HepG2 (cell line): ENCODE data around the gene PRM3. TPM values are rescaled to one million over a fixed set of nuclear protein-coding genes. Genes with fewer than 3 reads are reported as not detected.

Experiments used
- BORCS8-MEF2B ChIP-seq: sonication (generic); formaldehyde crosslinking; IDR thresholded peaks from 2 replicates; pipeline ENCODE4 v1.8.0; 2022; ENCODE audit warnings: mild to moderate bottlenecking, missing genetic modification reagents
- EZH2 ChIP-seq: conservative IDR thresholded peaks from 2 replicates; pipeline ENCODE4 v1.6.1; 2012; ENCODE audit warnings: mild to moderate bottlenecking, low read depth, low read length, moderate library complexity
- HOXA3 ChIP-seq: sonication (generic); formaldehyde crosslinking; IDR thresholded peaks from 2 replicates; pipeline ENCODE4 v1.5.0; 2020; ENCODE audit warnings: missing genetic modification reagents
- KMT2A ChIP-seq: sonication (generic); formaldehyde crosslinking; IDR thresholded peaks from 2 replicates; pipeline ENCODE4 v1.4.0; 2020; ENCODE audit warnings: missing genetic modification reagents
- POLR2G ChIP-seq: fragments of 200-400 bp; formaldehyde crosslinking; IDR thresholded peaks from 2 replicates; pipeline ENCODE4 v1.6.1; 2018; ENCODE audit warnings: mild to moderate bottlenecking, low read depth, low read length, moderate library complexity
- ZNF431 ChIP-seq: sonication (generic); formaldehyde crosslinking; IDR thresholded peaks from 2 replicates; pipeline ENCODE4 v1.9.0; 2022; ENCODE audit warnings: missing genetic modification reagents, low read depth, mild to moderate bottlenecking, borderline replicate concordance
- ZNF468 ChIP-seq: sonication (generic); formaldehyde crosslinking; IDR thresholded peaks from 2 replicates; pipeline ENCODE4 v1.8.0; 2022; ENCODE audit warnings: mild to moderate bottlenecking, moderate library complexity, missing genetic modification reagents
- ZNF724P ChIP-seq: sonication (generic); formaldehyde crosslinking; IDR thresholded peaks from 2 replicates; pipeline ENCODE4 v1.8.0; 2022; ENCODE audit warnings: missing genetic modification reagents, borderline replicate concordance
- polyA plus RNA-seq, 8 experiments: library from polyadenylated mRNA; depleted of rRNA in 3 of 8; stranded (reverse) in 7 of 8; unstranded in 1 of 8; fragments of >200 nt; fragmentation: Illumina TruSeq in 4 of 8; extraction: Trizol in 4 of 8; gene quantifications; 2 replicates each; pipeline versions ENCODE4 v1.2.1 to v1.2.3, GENCODE V29; 2011 to 2016; ENCODE audit warnings: low read depth in 4 of 8, missing spikeins in 1 of 8, mixed read lengths in 1 of 8; ENCODE audit not compliant: insufficient read depth in 1 of 8
- total RNA-seq, 5 experiments: library from RNA; depleted of rRNA; stranded (reverse); fragments of >200 nt; fragmentation: Illumina TruSeq; extraction: Trizol; gene quantifications; 2 replicates each; pipeline ENCODE4 v1.2.3, GENCODE V29; 2016; ENCODE audit warnings: low read depth in 1 of 5
- TF ChIP-seq, protein P1 (sequence below): sonication (generic); formaldehyde crosslinking; IDR thresholded peaks from 2 replicates; pipeline ENCODE4 v1.5.1; 2020; ENCODE audit warnings: mild to moderate bottlenecking, missing genetic modification reagents, moderate library complexity
- TF ChIP-seq, protein P2 (sequence below): sonication (generic); formaldehyde crosslinking; IDR thresholded peaks from 2 replicates; pipeline ENCODE4 v1.5.0; 2020; ENCODE audit warnings: mild to moderate bottlenecking, missing genetic modification reagents
- TF ChIP-seq, protein P3 (sequence below): sonication (generic); formaldehyde crosslinking; conservative IDR thresholded peaks from 2 replicates; pipeline ENCODE4 v1.8.0; 2022; ENCODE audit warnings: missing genetic modification reagents
- TF ChIP-seq, protein P4 (sequence below), 2 experiments: sonication (generic) in 1 of 2; formaldehyde crosslinking in 1 of 2; IDR thresholded peaks; 2 replicates each; pipeline versions ENCODE4 v1.5.1 to v1.6.1; 2011 to 2020; ENCODE audit warnings: borderline replicate concordance in 1 of 2, low read depth in 1 of 2, low read length in 1 of 2, mild to moderate bottlenecking in 1 of 2, missing genetic modification reagents in 1 of 2, moderate library complexity in 1 of 2
- TF ChIP-seq, protein P5 (sequence below): IDR thresholded peaks from 2 replicates; pipeline ENCODE4 v1.6.1; 2016; ENCODE audit warnings: low read depth, borderline replicate concordance
- TF ChIP-seq, protein P6 (sequence below): sonication (generic); formaldehyde crosslinking; IDR thresholded peaks from 2 replicates; pipeline ENCODE4 v1.4.0; 2020; ENCODE audit warnings: missing genetic modification reagents

The PRM3 gene
- total and polyA plus RNA-seq, 2 of the 13 experiments (the other 11 are each of a cell fraction or from before 2014, with no cell fraction given): not detected

DNA sequence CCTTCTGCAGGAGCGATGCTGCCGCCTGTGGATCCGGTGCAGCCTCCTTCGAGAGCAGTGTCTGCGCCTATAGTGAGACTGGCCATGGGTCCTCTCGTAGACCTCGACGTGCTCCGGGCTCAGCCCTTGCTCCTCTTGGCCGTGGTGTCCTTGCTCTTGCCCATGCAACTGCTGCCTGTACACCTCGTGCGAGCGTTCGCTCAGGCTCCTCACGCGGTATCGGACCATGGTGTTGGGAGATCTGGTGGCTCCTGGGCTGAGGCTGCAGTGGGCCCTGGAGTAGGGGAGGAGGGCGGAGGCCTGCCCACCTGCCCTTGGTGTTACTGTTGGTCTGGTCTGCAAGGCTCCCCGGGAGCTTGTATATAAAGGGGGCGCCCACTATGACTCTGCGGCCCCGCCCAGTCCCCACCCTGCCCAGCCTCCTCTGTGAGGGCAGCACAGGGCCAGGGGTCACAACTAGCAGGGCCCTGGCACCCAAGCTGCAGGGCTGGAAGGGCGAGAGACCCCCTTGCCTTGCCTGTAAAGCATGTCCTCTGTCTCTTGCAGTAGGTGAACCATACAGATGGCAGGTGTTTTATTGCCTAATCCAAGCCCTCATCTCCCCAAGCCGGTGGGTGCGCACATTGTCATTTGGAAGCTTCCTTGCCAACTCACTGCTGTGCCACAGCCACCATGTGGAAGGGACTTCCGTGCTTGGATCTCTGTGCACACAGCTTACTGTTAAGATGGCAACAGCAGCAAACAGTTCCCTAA lies 2.9 kb upstream of the PRM3 start, which contains the start of gene PRM2 (continued):
- TF ChIP-seq, protein P1, sequence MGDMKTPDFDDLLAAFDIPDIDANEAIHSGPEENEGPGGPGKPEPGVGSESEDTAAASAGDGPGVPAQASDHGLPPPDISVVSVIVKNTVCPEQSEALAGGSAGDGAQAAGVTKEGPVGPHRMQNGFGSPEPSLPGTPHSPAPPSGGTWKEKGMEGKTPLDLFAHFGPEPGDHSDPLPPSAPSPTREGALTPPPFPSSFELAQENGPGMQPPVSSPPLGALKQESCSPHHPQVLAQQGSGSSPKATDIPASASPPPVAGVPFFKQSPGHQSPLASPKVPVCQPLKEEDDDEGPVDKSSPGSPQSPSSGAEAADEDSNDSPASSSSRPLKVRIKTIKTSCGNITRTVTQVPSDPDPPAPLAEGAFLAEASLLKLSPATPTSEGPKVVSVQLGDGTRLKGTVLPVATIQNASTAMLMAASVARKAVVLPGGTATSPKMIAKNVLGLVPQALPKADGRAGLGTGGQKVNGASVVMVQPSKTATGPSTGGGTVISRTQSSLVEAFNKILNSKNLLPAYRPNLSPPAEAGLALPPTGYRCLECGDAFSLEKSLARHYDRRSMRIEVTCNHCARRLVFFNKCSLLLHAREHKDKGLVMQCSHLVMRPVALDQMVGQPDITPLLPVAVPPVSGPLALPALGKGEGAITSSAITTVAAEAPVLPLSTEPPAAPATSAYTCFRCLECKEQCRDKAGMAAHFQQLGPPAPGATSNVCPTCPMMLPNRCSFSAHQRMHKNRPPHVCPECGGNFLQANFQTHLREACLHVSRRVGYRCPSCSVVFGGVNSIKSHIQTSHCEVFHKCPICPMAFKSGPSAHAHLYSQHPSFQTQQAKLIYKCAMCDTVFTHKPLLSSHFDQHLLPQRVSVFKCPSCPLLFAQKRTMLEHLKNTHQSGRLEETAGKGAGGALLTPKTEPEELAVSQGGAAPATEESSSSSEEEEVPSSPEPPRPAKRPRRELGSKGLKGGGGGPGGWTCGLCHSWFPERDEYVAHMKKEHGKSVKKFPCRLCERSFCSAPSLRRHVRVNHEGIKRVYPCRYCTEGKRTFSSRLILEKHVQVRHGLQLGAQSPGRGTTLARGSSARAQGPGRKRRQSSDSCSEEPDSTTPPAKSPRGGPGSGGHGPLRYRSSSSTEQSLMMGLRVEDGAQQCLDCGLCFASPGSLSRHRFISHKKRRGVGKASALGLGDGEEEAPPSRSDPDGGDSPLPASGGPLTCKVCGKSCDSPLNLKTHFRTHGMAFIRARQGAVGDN: peak; percentile 36; the same call in 1 of the 2 replicates
- TF ChIP-seq, protein P2, sequence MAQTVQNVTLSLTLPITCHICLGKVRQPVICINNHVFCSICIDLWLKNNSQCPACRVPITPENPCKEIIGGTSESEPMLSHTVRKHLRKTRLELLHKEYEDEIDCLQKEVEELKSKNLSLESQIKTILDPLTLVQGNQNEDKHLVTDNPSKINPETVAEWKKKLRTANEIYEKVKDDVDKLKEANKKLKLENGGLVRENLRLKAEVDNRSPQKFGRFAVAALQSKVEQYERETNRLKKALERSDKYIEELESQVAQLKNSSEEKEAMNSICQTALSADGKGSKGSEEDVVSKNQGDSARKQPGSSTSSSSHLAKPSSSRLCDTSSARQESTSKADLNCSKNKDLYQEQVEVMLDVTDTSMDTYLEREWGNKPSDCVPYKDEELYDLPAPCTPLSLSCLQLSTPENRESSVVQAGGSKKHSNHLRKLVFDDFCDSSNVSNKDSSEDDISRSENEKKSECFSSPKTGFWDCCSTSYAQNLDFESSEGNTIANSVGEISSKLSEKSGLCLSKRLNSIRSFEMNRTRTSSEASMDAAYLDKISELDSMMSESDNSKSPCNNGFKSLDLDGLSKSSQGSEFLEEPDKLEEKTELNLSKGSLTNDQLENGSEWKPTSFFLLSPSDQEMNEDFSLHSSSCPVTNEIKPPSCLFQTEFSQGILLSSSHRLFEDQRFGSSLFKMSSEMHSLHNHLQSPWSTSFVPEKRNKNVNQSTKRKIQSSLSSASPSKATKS: no peak
- TF ChIP-seq ZNF431 (no peak), KMT2A (CRISPR knock-in tag) (no peak), EZH2 (no peak), HOXA3 (CRISPR knock-in tag) (0 out of 2 replicates have a peak, but pooled peaks have one; percentile 24), ZNF468 (CRISPR knock-in tag) (no peak), POLR2G (no peak), BORCS8-MEF2B (no peak; the same call in 1 of the 2 replicates), ZNF724P (CRISPR knock-in tag) (no peak)
- TF ChIP-seq, protein P3, sequence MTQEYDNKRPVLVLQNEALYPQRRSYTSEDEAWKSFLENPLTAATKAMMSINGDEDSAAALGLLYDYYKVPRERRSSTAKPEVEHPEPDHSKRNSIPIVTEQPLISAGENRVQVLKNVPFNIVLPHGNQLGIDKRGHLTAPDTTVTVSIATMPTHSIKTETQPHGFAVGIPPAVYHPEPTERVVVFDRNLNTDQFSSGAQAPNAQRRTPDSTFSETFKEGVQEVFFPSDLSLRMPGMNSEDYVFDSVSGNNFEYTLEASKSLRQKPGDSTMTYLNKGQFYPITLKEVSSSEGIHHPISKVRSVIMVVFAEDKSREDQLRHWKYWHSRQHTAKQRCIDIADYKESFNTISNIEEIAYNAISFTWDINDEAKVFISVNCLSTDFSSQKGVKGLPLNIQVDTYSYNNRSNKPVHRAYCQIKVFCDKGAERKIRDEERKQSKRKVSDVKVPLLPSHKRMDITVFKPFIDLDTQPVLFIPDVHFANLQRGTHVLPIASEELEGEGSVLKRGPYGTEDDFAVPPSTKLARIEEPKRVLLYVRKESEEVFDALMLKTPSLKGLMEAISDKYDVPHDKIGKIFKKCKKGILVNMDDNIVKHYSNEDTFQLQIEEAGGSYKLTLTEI: no peak
- TF ChIP-seq, protein P4, sequence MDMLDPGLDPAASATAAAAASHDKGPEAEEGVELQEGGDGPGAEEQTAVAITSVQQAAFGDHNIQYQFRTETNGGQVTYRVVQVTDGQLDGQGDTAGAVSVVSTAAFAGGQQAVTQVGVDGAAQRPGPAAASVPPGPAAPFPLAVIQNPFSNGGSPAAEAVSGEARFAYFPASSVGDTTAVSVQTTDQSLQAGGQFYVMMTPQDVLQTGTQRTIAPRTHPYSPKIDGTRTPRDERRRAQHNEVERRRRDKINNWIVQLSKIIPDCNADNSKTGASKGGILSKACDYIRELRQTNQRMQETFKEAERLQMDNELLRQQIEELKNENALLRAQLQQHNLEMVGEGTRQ (IDR thresholded peaks at IDR 0.05; ENCODE audit: low read depth, low read length): no peak
- TF ChIP-seq, protein P4 (CRISPR knock-in tag; IDR thresholded peaks at IDR 0.05; ENCODE audit: borderline replicate concordance): no peak
- TF ChIP-seq, protein P5, sequence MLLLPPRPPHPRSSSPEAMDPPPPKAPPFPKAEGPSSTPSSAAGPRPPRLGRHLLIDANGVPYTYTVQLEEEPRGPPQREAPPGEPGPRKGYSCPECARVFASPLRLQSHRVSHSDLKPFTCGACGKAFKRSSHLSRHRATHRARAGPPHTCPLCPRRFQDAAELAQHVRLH (CRISPR knock-in tag): no peak
- TF ChIP-seq, protein P6, sequence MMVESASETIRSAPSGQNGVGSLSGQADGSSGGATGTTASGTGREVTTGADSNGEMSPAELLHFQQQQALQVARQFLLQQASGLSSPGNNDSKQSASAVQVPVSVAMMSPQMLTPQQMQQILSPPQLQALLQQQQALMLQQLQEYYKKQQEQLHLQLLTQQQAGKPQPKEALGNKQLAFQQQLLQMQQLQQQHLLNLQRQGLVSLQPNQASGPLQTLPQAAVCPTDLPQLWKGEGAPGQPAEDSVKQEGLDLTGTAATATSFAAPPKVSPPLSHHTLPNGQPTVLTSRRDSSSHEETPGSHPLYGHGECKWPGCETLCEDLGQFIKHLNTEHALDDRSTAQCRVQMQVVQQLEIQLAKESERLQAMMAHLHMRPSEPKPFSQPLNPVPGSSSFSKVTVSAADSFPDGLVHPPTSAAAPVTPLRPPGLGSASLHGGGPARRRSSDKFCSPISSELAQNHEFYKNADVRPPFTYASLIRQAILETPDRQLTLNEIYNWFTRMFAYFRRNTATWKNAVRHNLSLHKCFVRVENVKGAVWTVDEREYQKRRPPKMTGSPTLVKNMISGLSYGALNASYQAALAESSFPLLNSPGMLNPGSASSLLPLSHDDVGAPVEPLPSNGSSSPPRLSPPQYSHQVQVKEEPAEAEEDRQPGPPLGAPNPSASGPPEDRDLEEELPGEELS (CRISPR knock-in tag): no peak
